NCI-H128 (cell line): ENCODE data around the gene SORBS1.

Experiments
- DNase-seq: peaks from one replicate; lab custom pipeline; 2025; ENCODE audit not compliant: unreplicated experiment; lab: John Stamatoyannopoulos, UW

Gene SORBS1

GRCh38 chr10:95297402-95297801 is 263.8 kb downstream of the SORBS1 start:
- DNase-seq = no peak

GRCh38 chr10:95296764-95297163 is 264.4 kb downstream of the SORBS1 start:
- DNase-seq = no peak

- DNase-seq = peak; percentile 49
These were observed 266.0 kb downstream of the SORBS1 start for GRCh38 chr10:95295031-95295755.

- no peak for DNase-seq
These were observed 267.5 kb downstream of the SORBS1 start for GRCh38 chr10:95293631-95294030.

- DNase-seq = no peak
These were observed 269.7 kb downstream of the SORBS1 start for GRCh38 chr10:95291365-95292039.

- DNase-seq = no peak
These were observed 270.5 kb downstream of the SORBS1 start, which contains the start of gene PDLIM1 for GRCh38 chr10:95290461-95291364. PDLIM1 (minus strand) TSS chr10:95291003; CDS start chr10:95290915, 88 bp downstream.

- DNase-seq = no peak
These were observed 271.2 kb downstream of the SORBS1 start for GRCh38 chr10:95289921-95290421.

GRCh38 chr10:95289003-95289920 is 271.9 kb downstream of the SORBS1 start:
- DNase-seq = no peak

GRCh38 chr10:95288303-95288702 is 272.9 kb downstream of the SORBS1 start:
- DNase-seq = no peak

GRCh38 chr10:95287281-95287680 is 273.9 kb downstream of the SORBS1 start:
- no peak for DNase-seq

- no peak for DNase-seq
These were observed 274.5 kb downstream of the SORBS1 start for GRCh38 chr10:95286707-95287106.

- no peak for DNase-seq
These were observed 275.6 kb downstream of the SORBS1 start for GRCh38 chr10:95285556-95285955.

GRCh38 chr10:95284807-95285206 is 276.4 kb downstream of the SORBS1 start:
- no peak for DNase-seq

GRCh38 chr10:95282107-95282506 is 279.1 kb downstream of the SORBS1 start:
- no peak for DNase-seq

- DNase-seq = no peak
These were observed 280.0 kb downstream of the SORBS1 start for GRCh38 chr10:95281206-95281605.

- DNase-seq = no peak
These were observed 280.5 kb downstream of the SORBS1 start for GRCh38 chr10:95280637-95281036.

- no peak for DNase-seq
These were observed 281.9 kb downstream of the SORBS1 start for GRCh38 chr10:95279042-95279820.

- no peak for DNase-seq
These were observed 282.8 kb downstream of the SORBS1 start for GRCh38 chr10:95278061-95278988.
